Measurements from ENCODE around the gene ARHGAP42. TPM values are rescaled to one million over a fixed set of nuclear protein-coding genes. Genes with fewer than 3 reads are reported as not detected.
"Not testable (repeated sequence)": the region's sequence is repeated elsewhere in the genome, so short reads cannot be mapped to it uniquely, and the experiment has no call there.

The ARHGAP42 gene
- total RNA-seq, 1 experiment from 2014 or later, result 8.0 TPM

GRCh38 chr11:100741866-100742625 lies 55.0 kb downstream of the ARHGAP42 start:
- intact Hi-C loops (cut with micrococcal nuclease; ENCODE audit: unreplicated experiment), result no loop called here
- no TSS peak for BruUV-seq (replicated peaks)
- H3K4me1 ChIP-seq (ENCODE audit: insufficient read depth, low read length, poor library complexity, severe bottlenecking), result peaks cover 13% of the 10 kb centered on the region
- H3K4me3 ChIP-seq (ENCODE audit: low read depth, low read length, poor library complexity, severe bottlenecking), result no peak overlapping the region
- no peak for DNase-seq (ENCODE audit: low spot score)
- H3K9me3 ChIP-seq (ENCODE audit: low read depth, low read length, poor library complexity, severe bottlenecking), result no peaks in the 10 kb centered on the region
- no peaks in the 10 kb centered on the region for H3K27me3 ChIP-seq (replicated peaks; ENCODE audit: insufficient read depth, low read depth, low read length, poor library complexity)
- no peaks in the 10 kb centered on the region for H3K36me3 ChIP-seq (ENCODE audit: insufficient read depth, low read length, poor library complexity, severe bottlenecking)
- CTCF ChIA-PET, result no interaction called here
- TF ChIP-seq EZH2 (IDR thresholded peaks at IDR 0.05; ENCODE audit: borderline replicate concordance, low read depth, low read length, poor library complexity, severe bottlenecking) (no peak), CTCF (conservative IDR thresholded peaks at IDR 0.05; ENCODE audit: low read depth, low read length) (no peak)
- H3K27ac ChIP-seq (ENCODE audit: low read depth, low read length, poor library complexity, severe bottlenecking), result no peak overlapping the region
- POLR2A ChIA-PET (ENCODE audit: low non-redundant PET), result no interaction called here

GRCh38 chr11:100746448-100746847 lies 59.4 kb downstream of the ARHGAP42 start:
- H3K27ac ChIP-seq (ENCODE audit: low read depth, low read length, poor library complexity, severe bottlenecking), result no peak overlapping the region
- H3K27me3 ChIP-seq (replicated peaks; ENCODE audit: insufficient read depth, low read depth, low read length, poor library complexity), result no peaks in the 10 kb centered on the region

DNA sequence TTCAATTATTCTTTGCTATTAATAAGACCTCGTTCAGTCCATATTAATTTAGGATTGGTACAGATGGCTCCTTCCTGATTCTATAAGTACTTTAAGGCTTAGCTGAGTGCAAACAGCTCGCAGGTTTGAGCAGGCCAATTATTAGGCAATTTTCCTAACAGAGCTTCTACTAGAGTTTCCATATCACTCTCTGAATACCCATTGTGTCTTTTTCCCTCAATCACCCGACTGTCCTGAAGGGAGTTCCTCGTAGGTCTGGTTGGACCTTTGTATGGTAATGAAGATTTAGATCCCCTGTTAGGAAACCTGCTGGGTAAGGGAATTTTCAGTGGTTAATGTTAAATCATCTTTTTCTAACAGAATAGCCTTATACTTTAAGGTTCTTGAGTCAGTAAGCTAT lies 61.1 kb downstream of the ARHGAP42 start:
- Histone ChIP-seq H3K36me3 (ENCODE audit: insufficient read depth, low read length, poor library complexity, severe bottlenecking) (no peaks in the 10 kb centered on the region), H3K27ac (ENCODE audit: low read depth, low read length, poor library complexity, severe bottlenecking) (no peak overlapping the region), H3K27me3 (replicated peaks; ENCODE audit: insufficient read depth, low read depth, low read length, poor library complexity) (no peaks in the 10 kb centered on the region), H3K9me3 (ENCODE audit: low read depth, low read length, poor library complexity, severe bottlenecking) (peaks cover 8% of the 10 kb centered on the region), H3K4me1 (ENCODE audit: insufficient read depth, low read length, poor library complexity, severe bottlenecking) (no peaks in the 10 kb centered on the region), H3K4me3 (ENCODE audit: low read depth, low read length, poor library complexity, severe bottlenecking) (no peak overlapping the region)
- DNase-seq (ENCODE audit: low spot score), result no peak
- intact Hi-C loops (cut with micrococcal nuclease; ENCODE audit: unreplicated experiment), result no loop called here
- BruUV-seq (replicated peaks), result no TSS peak
- ChIA-PET POLR2A (ENCODE audit: low non-redundant PET) (no interaction called here), CTCF (no interaction called here)
- TF ChIP-seq CTCF (conservative IDR thresholded peaks at IDR 0.05; ENCODE audit: low read depth, low read length), result no peak
- TF ChIP-seq EZH2 (IDR thresholded peaks at IDR 0.05; ENCODE audit: borderline replicate concordance, low read depth, low read length, poor library complexity, severe bottlenecking), result no peak

More at GRCh38 chr11:100746448-100746847, 59.4 kb downstream of the ARHGAP42 start:
- Histone ChIP-seq H3K4me1 (ENCODE audit: insufficient read depth, low read length, poor library complexity, severe bottlenecking) (no peaks in the 10 kb centered on the region), H3K4me3 (ENCODE audit: low read depth, low read length, poor library complexity, severe bottlenecking) (no peak overlapping the region), H3K36me3 (ENCODE audit: insufficient read depth, low read length, poor library complexity, severe bottlenecking) (no peaks in the 10 kb centered on the region), H3K9me3 (ENCODE audit: low read depth, low read length, poor library complexity, severe bottlenecking) (peaks cover 8% of the 10 kb centered on the region)
- no TSS peak for BruUV-seq (replicated peaks)
- ChIA-PET POLR2A (ENCODE audit: low non-redundant PET) (no interaction called here), CTCF (no interaction called here)
- DNase-seq (ENCODE audit: low spot score), result no peak
- intact Hi-C loops (cut with micrococcal nuclease; ENCODE audit: unreplicated experiment), result no loop called here
- TF ChIP-seq CTCF (conservative IDR thresholded peaks at IDR 0.05; ENCODE audit: low read depth, low read length) (no peak), EZH2 (IDR thresholded peaks at IDR 0.05; ENCODE audit: borderline replicate concordance, low read depth, low read length, poor library complexity, severe bottlenecking) (no peak)

DNA sequence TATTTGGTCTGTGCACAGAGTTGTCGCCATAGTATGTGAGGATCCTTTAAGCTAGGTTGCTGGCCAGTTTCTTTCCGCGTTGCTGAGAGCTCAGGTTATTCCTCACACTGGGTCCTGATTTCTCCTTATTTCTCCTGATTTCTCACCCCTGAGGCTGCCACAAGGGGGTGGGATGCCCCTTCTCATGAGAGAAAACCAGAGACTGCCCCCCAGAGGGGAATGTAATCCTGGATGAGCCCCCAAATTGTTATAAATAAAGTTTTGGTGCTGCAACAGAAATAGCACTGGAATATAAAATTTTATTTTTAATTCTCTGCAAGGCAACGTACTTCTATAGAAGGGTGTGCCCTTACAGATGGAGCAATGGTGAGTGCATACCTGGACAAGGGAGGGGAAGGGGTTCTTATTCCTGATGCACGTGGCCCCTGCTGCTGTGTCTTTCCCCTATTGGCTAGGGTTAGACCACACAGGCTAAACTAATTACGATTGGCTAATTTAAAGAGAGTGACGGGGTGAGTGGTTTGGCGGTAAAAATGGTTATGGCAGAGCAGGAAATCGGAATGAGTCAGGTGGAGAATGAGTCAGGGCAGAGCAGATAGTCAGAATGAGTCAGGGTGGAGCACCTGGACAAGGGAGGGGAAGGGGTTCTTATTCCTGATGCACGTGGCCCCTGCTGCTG lies 62.9 kb downstream of the ARHGAP42 start:
- H3K36me3 ChIP-seq (ENCODE audit: insufficient read depth, low read length, poor library complexity, severe bottlenecking); H3K4me1 ChIP-seq (ENCODE audit: insufficient read depth, low read length, poor library complexity, severe bottlenecking); H3K27me3 ChIP-seq (replicated peaks; ENCODE audit: insufficient read depth, low read depth, low read length, poor library complexity); DNase-seq (ENCODE audit: low spot score); POLR2A ChIA-PET (ENCODE audit: low non-redundant PET); H3K9me3 ChIP-seq (ENCODE audit: low read depth, low read length, poor library complexity, severe bottlenecking); CTCF ChIA-PET; intact Hi-C loops (cut with micrococcal nuclease; ENCODE audit: unreplicated experiment); H3K4me3 ChIP-seq (ENCODE audit: low read depth, low read length, poor library complexity, severe bottlenecking); BruUV-seq (replicated peaks); H3K27ac ChIP-seq (ENCODE audit: low read depth, low read length, poor library complexity, severe bottlenecking): not testable (repeated sequence)

- H3K27ac ChIP-seq (ENCODE audit: low read depth, low read length, poor library complexity, severe bottlenecking); H3K4me3 ChIP-seq (ENCODE audit: low read depth, low read length, poor library complexity, severe bottlenecking); DNase-seq (ENCODE audit: low spot score); H3K36me3 ChIP-seq (ENCODE audit: insufficient read depth, low read length, poor library complexity, severe bottlenecking); H3K27me3 ChIP-seq (replicated peaks; ENCODE audit: insufficient read depth, low read depth, low read length, poor library complexity); BruUV-seq (replicated peaks); POLR2A ChIA-PET (ENCODE audit: low non-redundant PET); H3K9me3 ChIP-seq (ENCODE audit: low read depth, low read length, poor library complexity, severe bottlenecking); intact Hi-C loops (cut with micrococcal nuclease; ENCODE audit: unreplicated experiment); H3K4me1 ChIP-seq (ENCODE audit: insufficient read depth, low read length, poor library complexity, severe bottlenecking); CTCF ChIA-PET: not testable (repeated sequence)
These were observed 63.4 kb downstream of the ARHGAP42 start for GRCh38 chr11:100750566-100750891.

Measured in A673 (cell line).